Measurements from ENCODE around the gene MAN2B2. TPM values are rescaled to one million over a fixed set of nuclear protein-coding genes. Genes with fewer than 3 reads are reported as not detected.
"Not testable (repeated sequence)": the region's sequence is repeated elsewhere in the genome, so short reads cannot be mapped to it uniquely, and the experiment has no call there.

The MAN2B2 gene
- total and polyA plus RNA-seq, 8 donors: 6.1 to 49.4 (median 13.9) TPM

GRCh38 chr4:6665320-6665654 is 90.3 kb downstream of the MAN2B2 start:
- Histone ChIP-seq H3K27ac (no peak overlapping the region), H3K4me1 (peaks cover 6 to 16% (median 13%) of the 10 kb centered on the region in 4 donors), H3K9me3 (no peaks in the 10 kb centered on the region), H3K36me3 (peaks cover 0 to 6% (median 2%) of the 10 kb centered on the region in 4 donors), H3K27me3 (peaks cover 4 to 24% (median 24%) of the 10 kb centered on the region in 3 donors), H3K4me3 (no peak overlapping the region)
- 91 to 97% (median 95%) methylated on average over 9 of the region's 9 CpGs for WGBS, 5 donors
- intact Hi-C loops (cut with DNase I; ENCODE audit: low total_unique reads): no loop called here
- no peak for TF ChIP-seq POLR2AphosphoS5 (IDR thresholded peaks at IDR 0.05)
- no peak for TF ChIP-seq POLR2A (IDR thresholded peaks at IDR 0.05)
- TF ChIP-seq EP300 (IDR thresholded peaks at IDR 0.05): no peak
- no peak for TF ChIP-seq CTCF (IDR thresholded peaks at IDR 0.05)
- DNase-seq: no peak

GRCh38 chr4:6668391-6668790 is 93.4 kb downstream of the MAN2B2 start:
- no peaks in the 10 kb centered on the region for H3K9me3 ChIP-seq
- intact Hi-C loops (cut with DNase I; ENCODE audit: low total_unique reads): no loop called here
- WGBS, 5 donors: 45 to 63% (median 53%) methylated on average over 11 of the region's 11 CpGs
- peak in 1 of 2 donors; percentile 59 for DNase-seq
- peak overlapping the region in 2 of 5 donors; percentile 18 to 58 for H3K27ac ChIP-seq
- peaks cover 6 to 25% (median 17%) of the 10 kb centered on the region in 4 donors for H3K4me1 ChIP-seq
- H3K4me3 ChIP-seq: no peak overlapping the region
- H3K36me3 ChIP-seq: peaks cover 0 to 13% (median 3%) of the 10 kb centered on the region in 4 donors
- TF ChIP-seq EP300 (IDR thresholded peaks at IDR 0.05): no peak
- peak in 1 of 3 donors; percentile 24 for TF ChIP-seq POLR2AphosphoS5 (IDR thresholded peaks at IDR 0.05)
- peaks cover 4 to 22% (median 19%) of the 10 kb centered on the region in 3 donors for H3K27me3 ChIP-seq

GRCh38 chr4:6671648-6672047 is 96.7 kb downstream of the MAN2B2 start:
- intact Hi-C loops (cut with DNase I; ENCODE audit: low total_unique reads): no loop called here
- DNase-seq: no peak
- TF ChIP-seq CTCF (IDR thresholded peaks at IDR 0.05) (no peak), POLR2A (IDR thresholded peaks at IDR 0.05) (no peak), POLR2AphosphoS5 (IDR thresholded peaks at IDR 0.05) (no peak), EP300 (IDR thresholded peaks at IDR 0.05) (no peak)
- no peaks in the 10 kb centered on the region for H3K9me3 ChIP-seq
- no peaks in the 10 kb centered on the region for H3K27me3 ChIP-seq
- H3K36me3 ChIP-seq: peaks cover 0 to 19% (median 3%) of the 10 kb centered on the region in 4 donors
- 89 to 95% (median 91%) methylated on average over 1 of the region's 1 CpG for WGBS, 5 donors
- H3K27ac ChIP-seq: no peak overlapping the region
- H3K4me1 ChIP-seq: peaks cover 19 to 34% (median 28%) of the 10 kb centered on the region in 4 donors
- no peak overlapping the region for H3K4me3 ChIP-seq

- intact Hi-C loops (cut with DNase I; ENCODE audit: low total_unique reads): no loop called here
- 95 to 98% (median 96%) methylated on average over 19 of the region's 19 CpGs for WGBS, 5 donors
These were observed 97.1 kb downstream of the MAN2B2 start for GRCh38 chr4:6672131-6672530.

GRCh38 chr4:6672541-6673190 is 97.7 kb downstream of the MAN2B2 start:
- intact Hi-C loops (cut with DNase I; ENCODE audit: low total_unique reads); H3K9me3 ChIP-seq; DNase-seq; H3K27me3 ChIP-seq: not testable (repeated sequence)
- peaks cover 19 to 44% (median 38%) of the 10 kb centered on the region in 4 donors for H3K4me1 ChIP-seq
- peaks cover 0 to 19% (median 10%) of the 10 kb centered on the region in 4 donors for H3K36me3 ChIP-seq
- 95 to 98% (median 97%) methylated on average over 21 to 34 of the region's 34 CpGs for WGBS, 5 donors
- peak overlapping the region in 2 of 4 donors; percentile 94 to 95 for H3K4me3 ChIP-seq
- H3K27ac ChIP-seq: peak overlapping the region in 3 of 5 donors; percentile 81 to 94 (median 91)

More at GRCh38 chr4:6672131-6672530, 97.1 kb downstream of the MAN2B2 start:
- Histone ChIP-seq H3K27me3 (no peaks in the 10 kb centered on the region), H3K9me3 (no peaks in the 10 kb centered on the region), H3K4me1 (peaks cover 19 to 39% (median 32%) of the 10 kb centered on the region in 4 donors), H3K27ac (no peak overlapping the region), H3K36me3 (peaks cover 0 to 19% (median 5%) of the 10 kb centered on the region in 4 donors), H3K4me3 (no peak overlapping the region)
- no peak for TF ChIP-seq POLR2AphosphoS5 (IDR thresholded peaks at IDR 0.05)
- no peak for TF ChIP-seq POLR2A (IDR thresholded peaks at IDR 0.05)
- TF ChIP-seq CTCF (IDR thresholded peaks at IDR 0.05): no peak
- TF ChIP-seq EP300 (IDR thresholded peaks at IDR 0.05): no peak
- DNase-seq: no peak

Other genes starting within 250 kb of the MAN2B2 start
- 1 to 10 TPM in 2 of 5 donors, not detected in 3; 1.4 to 1.5 TPM for gene PPP2R2C, start 102.6 kb upstream of the MAN2B2 start, total RNA-seq
- 1 to 10 TPM in 1 of 3 donors, not detected in 2; 5.0 TPM for gene PPP2R2C, start 102.6 kb upstream of the MAN2B2 start, polyA plus RNA-seq
- gene MRFAP1, start 65.5 kb downstream of the MAN2B2 start, total RNA-seq: 100 to 1,000 TPM in 3 of 5 donors, 10 to 100 TPM in 2; 51.9 to 369 (median 105) TPM
- gene MRFAP1, start 65.5 kb downstream of the MAN2B2 start, polyA plus RNA-seq: 100 to 1,000 TPM; 234 to 315 (median 267) TPM
- 100 to 1,000 TPM in 2 of 5 donors, 10 to 100 TPM in 1, 1 to 10 TPM in 1, not detected in 1; 3.1 to 237 (median 93.3) TPM for gene S100P, start 118.7 kb downstream of the MAN2B2 start, total RNA-seq
- gene S100P, start 118.7 kb downstream of the MAN2B2 start, polyA plus RNA-seq: 1,000 to 10,000 TPM in 1 of 3 donors, 100 to 1,000 TPM in 2; 142 to 2,173 (median 337) TPM
- gene MRFAP1L1, start 134.7 kb downstream of the MAN2B2 start, total RNA-seq: 10 to 100 TPM in 4 of 5 donors, 1 to 10 TPM in 1; 2.3 to 60.7 (median 51.7) TPM
- gene MRFAP1L1, start 134.7 kb downstream of the MAN2B2 start, polyA plus RNA-seq: 10 to 100 TPM; 54.6 to 61.9 (median 57.3) TPM
- 10 to 100 TPM in 4 of 5 donors, 1 to 10 TPM in 1; 9.5 to 64.3 (median 31.5) TPM for gene BLOC1S4, start 141.0 kb downstream of the MAN2B2 start, total RNA-seq
- gene BLOC1S4, start 141.0 kb downstream of the MAN2B2 start, polyA plus RNA-seq: 10 to 100 TPM in 1 of 3 donors, 1 to 10 TPM in 2; 8.4 to 13.1 (median 8.9) TPM
- gene KIAA0232, start 207.5 kb downstream of the MAN2B2 start, total RNA-seq: 10 to 100 TPM in 4 of 5 donors, 1 to 10 TPM in 1; 8.1 to 48.1 (median 23.2) TPM
- gene KIAA0232, start 207.5 kb downstream of the MAN2B2 start, polyA plus RNA-seq: 1 to 10 TPM; 5.1 to 7.5 (median 5.4) TPM